GM18520 (cell line): Measurements from ENCODE around the gene ZMIZ2.
A peak's percentile ranks its signal among the peaks of the same experiment; 100 is the strongest.
"Not testable (repeated sequence)": the region's sequence is repeated elsewhere in the genome, so short reads cannot be mapped to it uniquely, and the experiment has no call there.

Source experiments
- ATAC-seq: cut with Tn5 transposase; IDR thresholded peaks from one replicate; pipeline ENCODE4 v1.9.1; 2021; ENCODE audit not compliant: unreplicated experiment

ZMIZ2 gene, protein sequence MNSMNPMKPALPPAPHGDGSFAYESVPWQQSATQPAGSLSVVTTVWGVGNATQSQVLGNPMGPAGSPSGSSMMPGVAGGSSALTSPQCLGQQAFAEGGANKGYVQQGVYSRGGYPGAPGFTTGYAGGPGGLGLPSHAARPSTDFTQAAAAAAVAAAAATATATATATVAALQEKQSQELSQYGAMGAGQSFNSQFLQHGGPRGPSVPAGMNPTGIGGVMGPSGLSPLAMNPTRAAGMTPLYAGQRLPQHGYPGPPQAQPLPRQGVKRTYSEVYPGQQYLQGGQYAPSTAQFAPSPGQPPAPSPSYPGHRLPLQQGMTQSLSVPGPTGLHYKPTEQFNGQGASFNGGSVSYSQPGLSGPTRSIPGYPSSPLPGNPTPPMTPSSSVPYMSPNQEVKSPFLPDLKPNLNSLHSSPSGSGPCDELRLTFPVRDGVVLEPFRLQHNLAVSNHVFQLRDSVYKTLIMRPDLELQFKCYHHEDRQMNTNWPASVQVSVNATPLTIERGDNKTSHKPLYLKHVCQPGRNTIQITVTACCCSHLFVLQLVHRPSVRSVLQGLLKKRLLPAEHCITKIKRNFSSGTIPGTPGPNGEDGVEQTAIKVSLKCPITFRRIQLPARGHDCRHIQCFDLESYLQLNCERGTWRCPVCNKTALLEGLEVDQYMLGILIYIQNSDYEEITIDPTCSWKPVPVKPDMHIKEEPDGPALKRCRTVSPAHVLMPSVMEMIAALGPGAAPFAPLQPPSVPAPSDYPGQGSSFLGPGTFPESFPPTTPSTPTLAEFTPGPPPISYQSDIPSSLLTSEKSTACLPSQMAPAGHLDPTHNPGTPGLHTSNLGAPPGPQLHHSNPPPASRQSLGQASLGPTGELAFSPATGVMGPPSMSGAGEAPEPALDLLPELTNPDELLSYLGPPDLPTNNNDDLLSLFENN

GRCh38 chr7:44748045-44748947 lies at the start of gene ZMIZ2:
Gene ZMIZ2 (plus strand): TSS chr7:44748847. CDS start chr7:44756250, 7,403 bp downstream.
- peak; percentile 64 for ATAC-seq

GRCh38 chr7:44699598-44699997 lies 49.0 kb upstream of the ZMIZ2 start:
- not testable (repeated sequence) for ATAC-seq

- ATAC-seq, result no peak
Observed at GRCh38 chr7:44700322-44700721, 48.3 kb upstream of the ZMIZ2 start.

- not testable (repeated sequence) for ATAC-seq
Observed at GRCh38 chr7:44703391-44703790, 45.3 kb upstream of the ZMIZ2 start.

- ATAC-seq, result no peak
Observed at GRCh38 chr7:44703921-44704320, 44.7 kb upstream of the ZMIZ2 start.

DNA sequence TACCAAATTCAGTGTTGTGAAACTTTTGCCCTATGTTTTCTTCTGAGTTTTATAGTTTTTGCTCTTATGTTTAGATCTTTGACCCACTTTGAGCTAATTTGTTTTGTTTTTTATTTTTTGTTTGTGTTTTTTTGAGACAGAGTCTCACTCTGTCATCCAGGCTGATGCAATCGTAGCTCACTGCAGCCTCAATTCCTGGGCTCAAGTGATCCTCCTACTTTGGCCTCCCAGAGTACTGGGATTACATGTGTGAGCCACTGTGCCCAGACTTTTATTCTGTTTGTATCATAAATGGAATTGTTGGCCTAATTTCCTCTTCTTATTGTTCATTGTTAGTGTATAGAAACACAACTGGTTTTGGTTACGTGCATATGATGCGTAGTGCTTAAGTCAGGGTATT lies 43.2 kb upstream of the ZMIZ2 start:
- ATAC-seq, result no peak

- ATAC-seq, result no peak
Observed at GRCh38 chr7:44706788-44707557, 41.7 kb upstream of the ZMIZ2 start.

DNA sequence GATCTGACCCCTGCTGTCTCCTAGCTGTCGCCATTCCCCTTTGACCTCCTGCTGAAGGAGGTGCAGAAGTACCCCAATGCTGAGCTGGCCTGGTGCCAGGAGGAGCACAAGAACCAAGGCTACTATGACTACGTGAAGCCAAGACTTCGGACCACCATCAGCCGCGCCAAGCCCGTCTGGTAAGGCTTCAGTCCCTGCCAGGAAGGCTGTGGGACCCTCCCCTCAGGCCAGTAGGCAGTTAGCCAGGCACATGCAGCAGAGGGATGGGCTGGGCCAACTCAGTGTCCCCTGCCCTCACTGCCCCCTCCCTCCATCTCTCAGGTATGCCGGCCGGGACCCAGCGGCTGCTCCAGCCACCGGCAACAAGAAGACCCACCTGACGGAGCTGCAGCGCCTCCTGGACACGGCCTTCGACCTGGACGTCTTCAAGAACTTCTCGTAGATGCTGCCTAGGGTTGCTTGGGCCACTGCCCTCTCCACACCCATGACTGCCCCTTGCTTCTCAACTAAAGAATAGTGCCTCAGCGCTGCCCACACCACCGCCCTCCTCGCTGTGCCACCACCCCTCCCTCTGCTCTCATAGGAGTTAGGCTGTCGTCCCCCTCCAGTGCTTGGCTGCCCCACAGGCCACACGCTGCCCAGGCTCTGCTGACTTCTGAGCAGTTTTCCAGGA lies 41.0 kb upstream of the ZMIZ2 start:
- no peak for ATAC-seq

- ATAC-seq, result no peak
Observed at GRCh38 chr7:44709011-44709915, 39.4 kb upstream of the ZMIZ2 start.

DNA sequence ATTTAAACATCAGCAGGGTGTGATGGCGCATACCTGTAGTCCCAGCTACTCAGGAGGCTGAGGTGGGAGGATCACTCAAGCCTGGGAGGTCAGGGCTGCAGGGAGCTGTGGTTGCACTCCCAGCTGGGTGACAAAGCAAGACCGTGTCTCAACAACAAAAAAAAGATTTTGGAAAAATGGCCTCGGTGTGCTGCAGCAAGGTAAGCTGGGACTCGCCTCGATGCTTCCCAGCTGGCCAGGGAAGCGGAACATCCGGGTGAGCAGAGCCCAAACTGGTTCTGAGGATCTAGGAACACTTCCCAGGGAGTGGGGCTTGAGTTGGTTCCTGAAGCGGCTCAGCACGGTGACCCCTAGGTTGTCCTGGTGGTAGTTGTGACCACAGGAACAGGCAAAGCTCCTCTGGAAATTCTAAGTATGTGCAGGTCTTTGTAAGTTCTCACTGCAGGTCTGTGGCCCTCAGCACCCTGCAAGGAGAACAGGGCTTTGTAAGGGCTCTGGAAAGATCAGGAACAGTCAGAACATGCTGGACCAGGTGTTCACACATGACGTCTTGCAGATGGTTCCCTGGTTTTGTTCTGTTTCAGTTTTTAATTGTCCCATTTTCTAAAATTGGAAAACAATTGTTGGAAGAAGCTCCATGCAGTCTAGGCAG lies 38.6 kb upstream of the ZMIZ2 start:
- no peak for ATAC-seq

DNA sequence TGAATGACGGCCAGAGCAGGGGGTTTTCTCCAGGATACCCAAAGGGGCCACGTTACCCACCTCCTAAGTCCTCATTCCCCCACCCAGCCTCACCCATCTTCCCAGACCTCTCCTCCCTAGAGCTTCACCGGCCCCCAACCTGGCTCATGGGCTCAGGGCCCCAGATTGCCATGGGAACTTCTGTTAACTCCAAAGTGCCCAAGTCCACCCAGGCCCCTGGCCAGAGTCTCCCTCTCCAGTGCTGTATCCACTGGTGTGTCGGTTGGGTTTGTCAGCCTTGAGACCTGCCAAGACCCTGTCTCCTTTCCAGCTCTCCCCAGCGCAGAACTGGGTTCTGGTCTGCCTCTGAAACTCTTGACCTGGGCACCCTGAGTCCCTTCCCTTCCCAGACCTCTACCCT lies 37.1 kb upstream of the ZMIZ2 start:
- no peak for ATAC-seq

- no peak for ATAC-seq
Observed at GRCh38 chr7:44712012-44712411, 36.6 kb upstream of the ZMIZ2 start.

DNA sequence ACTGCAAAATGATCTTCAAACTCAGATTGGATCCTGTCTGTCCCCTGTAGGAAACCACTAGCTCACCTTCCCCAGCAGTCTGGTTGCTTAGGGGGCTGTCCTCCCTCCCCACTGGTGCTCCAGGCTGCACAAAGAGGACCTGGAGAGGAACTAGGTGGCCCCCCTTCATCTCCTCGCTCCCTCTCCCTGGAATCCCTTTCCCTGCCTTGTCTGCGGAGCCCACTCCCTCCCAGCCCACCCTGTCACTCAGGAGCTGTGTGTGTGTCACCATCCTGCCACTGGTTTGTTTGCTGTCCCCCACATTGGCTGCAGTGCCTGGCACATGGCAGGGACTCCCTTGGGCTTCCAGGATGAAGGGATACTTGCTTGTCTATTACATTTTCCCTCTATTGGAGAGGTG lies 35.5 kb upstream of the ZMIZ2 start:
- no peak for ATAC-seq

GRCh38 chr7:44713680-44714335 lies 34.8 kb upstream of the ZMIZ2 start:
- no peak for ATAC-seq

DNA sequence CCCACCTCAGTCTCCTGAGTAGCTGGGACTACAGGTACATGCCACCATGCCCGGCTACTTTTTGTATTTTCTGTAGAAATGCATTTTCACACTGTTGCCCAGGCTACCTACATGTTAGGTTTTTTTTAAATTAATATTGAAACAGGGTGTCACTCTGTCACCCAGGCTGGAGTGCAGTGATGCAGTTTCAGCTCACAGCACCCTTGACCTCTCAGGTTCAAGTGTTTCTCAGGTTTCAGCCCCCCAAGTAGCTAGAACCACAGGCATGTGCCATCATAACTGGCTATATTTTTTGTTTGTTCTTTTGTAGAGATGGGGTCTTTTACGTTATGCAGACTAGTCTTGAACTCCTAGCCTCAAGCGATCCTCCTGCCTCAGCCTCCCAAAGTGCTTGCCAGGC lies 32.4 kb upstream of the ZMIZ2 start:
- ATAC-seq, result no peak

DNA sequence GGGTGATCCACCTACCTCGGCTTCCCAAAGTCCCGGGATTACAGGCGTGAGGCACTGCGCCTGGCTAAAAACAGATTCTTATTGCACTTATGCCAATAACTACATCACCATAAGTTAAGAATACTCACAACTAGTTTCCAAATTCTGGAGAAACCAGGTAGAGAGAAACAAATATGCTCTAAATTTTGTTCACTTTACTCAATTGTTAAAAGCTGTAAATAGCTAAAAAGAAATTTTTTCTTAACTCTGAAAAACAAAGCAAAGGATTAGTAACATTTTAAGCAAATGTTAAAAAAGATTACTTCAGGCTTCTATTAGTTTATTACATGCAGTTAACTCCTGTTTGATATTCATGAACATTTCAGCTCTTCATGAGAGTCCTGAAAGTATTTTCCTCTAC lies 28.3 kb upstream of the ZMIZ2 start:
- ATAC-seq, result no peak

DNA sequence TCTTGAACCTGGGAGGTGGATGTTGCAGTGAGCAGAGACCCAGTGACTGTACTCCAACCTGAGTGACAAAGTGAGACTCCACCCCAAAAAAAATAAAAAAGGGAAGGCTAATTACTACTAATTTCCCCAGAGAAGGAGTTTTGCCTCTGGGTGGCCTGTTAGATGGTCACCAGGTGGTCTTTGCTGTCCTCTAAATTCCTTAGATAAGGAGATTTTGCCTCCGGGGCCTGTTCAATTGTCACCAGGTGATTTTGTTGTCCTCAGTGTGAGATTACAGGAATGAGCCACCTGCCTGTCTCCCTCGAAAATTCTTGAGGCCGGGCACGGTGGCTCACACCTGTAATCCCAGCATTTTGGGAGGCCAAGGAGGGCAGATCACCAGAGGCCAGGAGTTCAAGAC lies 24.4 kb upstream of the ZMIZ2 start:
- ATAC-seq, result no peak

DNA sequence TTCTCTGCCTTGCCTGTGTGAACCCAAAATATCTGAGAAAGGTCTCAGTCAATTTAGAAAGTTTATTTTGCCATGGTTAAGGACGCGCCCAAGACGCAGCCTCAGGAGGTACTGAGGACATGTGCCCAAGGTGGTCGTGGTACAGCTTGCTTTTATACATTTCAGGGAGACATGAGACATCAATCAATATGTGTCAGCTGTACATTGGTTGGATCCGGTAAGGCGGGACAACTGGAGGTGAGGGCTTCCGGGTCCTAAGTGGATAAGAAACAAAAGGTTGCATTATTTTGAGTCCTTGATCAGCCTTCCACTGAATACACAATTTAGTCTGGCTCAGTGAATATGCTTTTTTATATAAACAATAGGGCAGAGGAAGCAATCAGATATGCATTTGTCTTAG lies 22.4 kb upstream of the ZMIZ2 start:
- ATAC-seq, result not testable (repeated sequence)
